ENCODE results near the gene TMEM94. TPM values are rescaled to one million over a fixed set of nuclear protein-coding genes. Genes with fewer than 3 reads are reported as not detected.
A peak's percentile ranks its signal among the peaks of the same experiment; 100 is the strongest.

The TMEM94 gene
- total and polyA plus RNA-seq, 9 of the 15 experiments (the other 6 are each of a cell fraction or from before 2014, with no cell fraction given), result 0.35 to 48.1 (median 14.4) TPM

DNA sequence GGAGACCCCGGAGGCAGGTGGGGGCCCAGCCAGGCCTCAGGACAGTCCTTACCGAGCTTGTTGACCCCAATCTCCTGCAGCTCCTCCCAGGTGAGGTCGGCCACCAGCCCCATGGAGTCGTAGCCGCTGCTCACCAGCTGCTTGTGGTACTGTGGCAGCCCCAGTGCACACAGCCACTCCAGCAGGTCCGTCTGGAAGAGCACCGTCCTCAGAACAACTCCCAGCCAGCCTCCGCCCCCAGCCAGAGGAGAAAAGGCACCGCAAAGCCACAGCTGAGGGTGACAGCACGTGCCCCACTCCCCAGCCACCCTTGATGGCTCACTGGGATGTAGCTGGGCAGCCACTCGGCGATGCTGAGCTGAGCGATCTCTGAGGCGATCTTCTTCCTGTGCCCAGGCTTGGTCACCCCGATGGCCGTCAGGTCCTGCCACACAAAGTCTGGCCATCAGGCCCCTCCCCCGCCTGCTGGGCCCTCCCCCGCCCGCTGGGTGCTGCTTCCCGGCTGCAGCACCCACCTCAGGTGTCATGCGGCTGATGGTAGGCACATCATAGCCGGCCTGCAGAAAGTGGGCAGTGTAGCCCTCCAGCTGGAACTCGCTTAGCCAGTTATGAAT is 47.0 kb downstream of the TMEM94 start:
- CTCF ChIA-PET (ENCODE audit: low intra/inter-chr PET ratio), result no interaction called here
- no peak for FAIRE-seq
- intact Hi-C loops (cut with micrococcal nuclease) (no loop called here), in situ Hi-C loops (cut with MboI) (no loop called here)
- no peak overlapping the region for H2AFZ ChIP-seq (ENCODE audit: low read depth, low read length)
- H3K9ac ChIP-seq (ENCODE audit: insufficient read depth in 1 of 2, low read depth in 2 of 2, low read length in 2 of 2), result peak overlapping the region in 1 of 2 experiments; percentile 40; a peak in 1 of 4 replicates
- H3K79me2 ChIP-seq (ENCODE audit: control insufficient read depth, insufficient read depth, low read length), result no peaks in the 10 kb centered on the region
- TF ChIP-seq, protein P1, sequence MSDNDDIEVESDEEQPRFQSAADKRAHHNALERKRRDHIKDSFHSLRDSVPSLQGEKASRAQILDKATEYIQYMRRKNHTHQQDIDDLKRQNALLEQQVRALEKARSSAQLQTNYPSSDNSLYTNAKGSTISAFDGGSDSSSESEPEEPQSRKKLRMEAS (CRISPR knock-in tag; IDR thresholded peaks at IDR 0.05), result no peak
- TF ChIP-seq ZNF561 (CRISPR knock-in tag; conservative IDR thresholded peaks at IDR 0.05) (no peak), SAFB2 (IDR thresholded peaks at IDR 0.05; ENCODE audit: borderline replicate concordance, low read depth, low read length, severe bottlenecking) (no peak), RBM34 (IDR thresholded peaks at IDR 0.05; ENCODE audit: borderline replicate concordance, insufficient read depth, low read length) (no peak), NFIC (IDR thresholded peaks at IDR 0.05) (no peak), NBN (IDR thresholded peaks at IDR 0.05; ENCODE audit: low read depth) (no peak), HDGF (IDR thresholded peaks at IDR 0.05) (no peak), SNRNP70 (optimal IDR thresholded peaks at IDR 0.05; ENCODE audit: low read depth, low read length) (no peak), KHSRP (IDR thresholded peaks at IDR 0.05) (no peak), NR2C2 (CRISPR knock-in tag; IDR thresholded peaks at IDR 0.05) (no peak), NR2C2 (tag; IDR thresholded peaks at IDR 0.05) (no peak), ESRRB (CRISPR knock-in tag; IDR thresholded peaks at IDR 0.05; ENCODE audit: borderline replicate concordance) (no peak), ZZZ3 (IDR thresholded peaks at IDR 0.05) (no peak), EZH2 (IDR thresholded peaks at IDR 0.05; ENCODE audit: borderline replicate concordance, low read depth, low read length) (no peak), BRCA1 (IDR thresholded peaks at IDR 0.05) (no peak), BRCA1 (CRISPR knock-in tag; IDR thresholded peaks at IDR 0.05) (no peak), RBM39 (optimal IDR thresholded peaks at IDR 0.05; ENCODE audit: low read depth, low read length) (no peak)
- TF ChIP-seq, protein P2, sequence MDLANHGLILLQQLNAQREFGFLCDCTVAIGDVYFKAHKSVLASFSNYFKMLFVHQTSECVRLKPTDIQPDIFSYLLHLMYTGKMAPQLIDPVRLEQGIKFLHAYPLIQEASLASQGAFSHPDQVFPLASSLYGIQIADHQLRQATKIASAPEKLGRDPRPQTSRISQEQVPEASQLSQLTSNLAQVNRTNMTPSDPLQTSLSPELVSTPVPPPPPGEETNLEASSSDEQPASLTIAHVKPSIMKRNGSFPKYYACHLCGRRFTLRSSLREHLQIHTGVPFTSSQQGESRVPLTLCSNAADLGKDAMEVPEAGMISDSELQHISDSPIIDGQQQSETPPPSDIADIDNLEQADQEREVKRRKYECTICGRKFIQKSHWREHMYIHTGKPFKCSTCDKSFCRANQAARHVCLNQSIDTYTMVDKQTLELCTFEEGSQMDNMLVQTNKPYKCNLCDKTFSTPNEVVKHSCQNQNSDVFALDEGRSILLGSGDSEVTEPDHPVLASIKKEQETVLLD (IDR thresholded peaks at IDR 0.05), result no peak
- TF ChIP-seq, protein P3, sequence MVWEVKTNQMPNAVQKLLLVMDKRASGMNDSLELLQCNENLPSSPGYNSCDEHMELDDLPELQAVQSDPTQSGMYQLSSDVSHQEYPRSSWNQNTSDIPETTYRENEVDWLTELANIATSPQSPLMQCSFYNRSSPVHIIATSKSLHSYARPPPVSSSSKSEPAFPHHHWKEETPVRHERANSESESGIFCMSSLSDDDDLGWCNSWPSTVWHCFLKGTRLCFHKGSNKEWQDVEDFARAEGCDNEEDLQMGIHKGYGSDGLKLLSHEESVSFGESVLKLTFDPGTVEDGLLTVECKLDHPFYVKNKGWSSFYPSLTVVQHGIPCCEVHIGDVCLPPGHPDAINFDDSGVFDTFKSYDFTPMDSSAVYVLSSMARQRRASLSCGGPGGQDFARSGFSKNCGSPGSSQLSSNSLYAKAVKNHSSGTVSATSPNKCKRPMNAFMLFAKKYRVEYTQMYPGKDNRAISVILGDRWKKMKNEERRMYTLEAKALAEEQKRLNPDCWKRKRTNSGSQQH (CRISPR knock-in tag; IDR thresholded peaks at IDR 0.05), result no peak
- TF ChIP-seq, protein P4, sequence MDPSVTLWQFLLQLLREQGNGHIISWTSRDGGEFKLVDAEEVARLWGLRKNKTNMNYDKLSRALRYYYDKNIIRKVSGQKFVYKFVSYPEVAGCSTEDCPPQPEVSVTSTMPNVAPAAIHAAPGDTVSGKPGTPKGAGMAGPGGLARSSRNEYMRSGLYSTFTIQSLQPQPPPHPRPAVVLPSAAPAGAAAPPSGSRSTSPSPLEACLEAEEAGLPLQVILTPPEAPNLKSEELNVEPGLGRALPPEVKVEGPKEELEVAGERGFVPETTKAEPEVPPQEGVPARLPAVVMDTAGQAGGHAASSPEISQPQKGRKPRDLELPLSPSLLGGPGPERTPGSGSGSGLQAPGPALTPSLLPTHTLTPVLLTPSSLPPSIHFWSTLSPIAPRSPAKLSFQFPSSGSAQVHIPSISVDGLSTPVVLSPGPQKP (CRISPR knock-in tag; IDR thresholded peaks at IDR 0.05), result no peak
- BruUV-seq (replicated peaks), result no TSS peak
- peaks cover 1% of the 10 kb centered on the region for H3K9me1 ChIP-seq (ENCODE audit: control insufficient read depth, insufficient read depth, low read length)
- DNase-seq (ENCODE audit: extremely low read depth in 1 of 4, low spot score in 3 of 4), result no peak
- no peaks in the 10 kb centered on the region for H3K9me3 ChIP-seq (replicated peaks; ENCODE audit: control insufficient read depth, insufficient read depth, low read depth, low read length)
- ATAC-seq, result no peak
- H3K27ac ChIP-seq (ENCODE audit: extremely low read depth, low read depth, low read length), result no peak overlapping the region
- no peak overlapping the region for H3K4me3 ChIP-seq
- peaks cover 0 to 78% of the 10 kb centered on the region in 2 experiments; a peak in 2 of 5 replicates for H3K4me1 ChIP-seq (replicated peaks in 1 of 2; ENCODE audit: control insufficient read depth in 2 of 2, insufficient read depth in 2 of 2, low read length in 2 of 2)
- no peak overlapping the region for H3K4me2 ChIP-seq (ENCODE audit: insufficient read depth, low read length)
- 71% methylated on average over 18 of the region's 23 CpGs for WGBS (ENCODE audit: insufficient coverage, low coverage, missing lambda C conversion rate)
- H4K20me1 ChIP-seq (replicated peaks; ENCODE audit: control insufficient read depth, insufficient read depth, low read length), result 0 out of 2 replicates have a peak, but pooled peaks cover 4% of the 10 kb centered on the region
- H3K36me3 ChIP-seq (ENCODE audit: control insufficient read depth, insufficient read depth, low read length), result peaks cover 23% of the 10 kb centered on the region; the same call in 1 of the 3 replicates
- no peaks in the 10 kb centered on the region for H3K27me3 ChIP-seq (ENCODE audit: control insufficient read depth in 2 of 2, insufficient read depth in 2 of 2, low read length in 2 of 2)
- POLR2A ChIA-PET, result interaction anchor here (0.6 to 1.4 kb wide), 5 partner anchors 9 to 94 kb away, joined by 3 to 9 read pairs (median 5); partner anchors contain the start of gene TSEN54
